Trophoblast cell (in vitro differentiated cells and primary cell): ENCODE results near the gene DLGAP1.
A peak's percentile ranks its signal among the peaks of the same experiment; 100 is the strongest.

Source experiments
- DNase-seq, 2 donors: peaks; one replicate each; pipeline ENCODE4 v3.0.0-alpha.2; 2016
- H2AFZ ChIP-seq: 2 replicates; pipeline ENCODE4 v1.6.1; 2013; ENCODE audit warnings: low read length, moderate library complexity, mild to moderate bottlenecking; ENCODE audit not compliant: insufficient read depth, poor library complexity
- H2AK5ac ChIP-seq: 2 replicates; pipeline ENCODE4 v1.6.1; 2013; ENCODE audit warnings: mild to moderate bottlenecking, low read length
- H2BK120ac ChIP-seq: 2 replicates; pipeline ENCODE4 v1.6.1; 2013; ENCODE audit warnings: low read length, mild to moderate bottlenecking, moderate library complexity; ENCODE audit not compliant: insufficient read depth, poor library complexity
- H2BK12ac ChIP-seq: 2 replicates; pipeline ENCODE4 v1.6.1; 2013; ENCODE audit warnings: mild to moderate bottlenecking, low read length, moderate library complexity
- H2BK5ac ChIP-seq: 2 replicates; pipeline ENCODE4 v1.6.1; 2013; ENCODE audit warnings: low read length, low read depth, moderate library complexity, mild to moderate bottlenecking; ENCODE audit not compliant: poor library complexity
- H3K14ac ChIP-seq: 2 replicates; pipeline ENCODE4 v1.6.1; 2013; ENCODE audit warnings: mild to moderate bottlenecking, low read length
- H3K18ac ChIP-seq: 2 replicates; pipeline ENCODE4 v1.6.1; 2013; ENCODE audit warnings: mild to moderate bottlenecking, low read length
- H3K23ac ChIP-seq: 2 replicates; pipeline ENCODE4 v1.6.1; 2013; ENCODE audit warnings: low read length
- H3K27ac ChIP-seq: 2 replicates; pipeline ENCODE4 v1.5.1; 2013; ENCODE audit warnings: low read depth, mild to moderate bottlenecking, inconsistent platforms, low read length, moderate library complexity
- H3K27me3 ChIP-seq: 2 replicates; pipeline ENCODE4 v1.6.1; 2013; ENCODE audit warnings: inconsistent platforms, mild to moderate bottlenecking, low read length, moderate library complexity; ENCODE audit not compliant: insufficient read depth
- H3K36me3 ChIP-seq, 2 experiments: 1 replicate in 1 of 2; 2 replicates in 1 of 2; pipeline ENCODE4 v1.6.1; 2013; ENCODE audit warnings: low read length in 2 of 2, mild to moderate bottlenecking in 2 of 2, moderate library complexity in 1 of 2; ENCODE audit not compliant: insufficient read depth in 2 of 2, control insufficient read depth in 1 of 2
- H3K4ac ChIP-seq: 2 replicates; pipeline ENCODE4 v1.6.1; 2013; ENCODE audit warnings: low read depth, mild to moderate bottlenecking, low read length, moderate library complexity
- H3K4me1 ChIP-seq, 2 experiments: 1 replicate in 1 of 2; 2 replicates in 1 of 2; pipeline ENCODE4 v1.6.1; 2013; ENCODE audit warnings: low read length in 2 of 2, mild to moderate bottlenecking in 2 of 2, moderate library complexity in 1 of 2; ENCODE audit not compliant: insufficient read depth in 2 of 2, control insufficient read depth in 1 of 2
- H3K4me2 ChIP-seq: 2 replicates; pipeline ENCODE4 v1.6.1; 2013; ENCODE audit warnings: inconsistent platforms, mild to moderate bottlenecking, low read length, moderate library complexity
- H3K4me3 ChIP-seq: 2 replicates; pipeline ENCODE4 v1.5.1; 2013; ENCODE audit warnings: mild to moderate bottlenecking, low read depth, low read length, inconsistent platforms
- H3K79me1 ChIP-seq: one replicate; pipeline ENCODE4 v1.6.1; 2013; ENCODE audit warnings: low read length
- H3K79me2 ChIP-seq: 2 replicates; pipeline ENCODE4 v1.6.1; 2013; ENCODE audit warnings: low read length, mild to moderate bottlenecking; ENCODE audit not compliant: control insufficient read depth, insufficient read depth, poor library complexity
- H3K9ac ChIP-seq: 2 replicates; pipeline ENCODE4 v1.6.1; 2013; ENCODE audit warnings: mild to moderate bottlenecking, low read length
- H3K9me3 ChIP-seq: 2 replicates; pipeline ENCODE4 v1.6.1; 2013; ENCODE audit warnings: low read depth, mild to moderate bottlenecking, control low read depth, inconsistent platforms, low read length; ENCODE audit not compliant: insufficient read depth
- H4K12ac ChIP-seq: 2 replicates; pipeline ENCODE4 v1.6.1; 2013; ENCODE audit warnings: low read depth, mild to moderate bottlenecking, low read length, moderate library complexity
- H4K8ac ChIP-seq: 2 replicates; pipeline ENCODE4 v1.6.1; 2013; ENCODE audit warnings: low read depth, mild to moderate bottlenecking, low read length, moderate library complexity
- H4K91ac ChIP-seq: one replicate; pipeline ENCODE4 v1.6.1; 2013; ENCODE audit warnings: low read depth, mild to moderate bottlenecking, low read length, moderate library complexity
- whole genome bisulfite sequencing: extraction: QIAGEN DNeasy Blood & Tissue Kit; methylation state at CpG from one replicate; pipeline ENCODE4 v1.1.7; 2013; ENCODE audit warnings: missing lambda C conversion rate; ENCODE audit not compliant: insufficient read length, insufficient coverage; ENCODE audit errors: extremely low coverage; 5-methylcytosine and 5-hydroxymethylcytosine counted together

DLGAP1 gene

GRCh38 chr18:3524706-3525105 is 930.4 kb downstream of the DLGAP1 start:
- H3K9me3 ChIP-seq: peaks cover 1% of the 10 kb centered on the region
- peak; percentile 57 to 82 for DNase-seq
- no peak overlapping the region for H4K12ac ChIP-seq
- peaks cover 11 to 16% of the 10 kb centered on the region in 2 experiments for H3K4me1 ChIP-seq
- no peaks in the 10 kb centered on the region for H3K27me3 ChIP-seq
- no CpG with 5 or more reads among the region's 5 CpGs for WGBS
- H3K9ac ChIP-seq: no peak overlapping the region
- H3K79me1 ChIP-seq: peaks cover 8% of the 10 kb centered on the region
- no peak overlapping the region for H2BK120ac ChIP-seq
- H2AFZ ChIP-seq: no peak overlapping the region
- H3K14ac ChIP-seq: no peak overlapping the region
- H3K36me3 ChIP-seq: no peaks in the 10 kb centered on the region
- no peaks in the 10 kb centered on the region for H3K79me2 ChIP-seq
- no peak overlapping the region for H3K4me3 ChIP-seq
- H2AK5ac ChIP-seq: no peak overlapping the region
- no peak overlapping the region for H2BK5ac ChIP-seq
- H3K4ac ChIP-seq: no peak overlapping the region
- no peak overlapping the region for H4K8ac ChIP-seq
- H3K23ac ChIP-seq: no peak overlapping the region
- H3K18ac ChIP-seq: no peak overlapping the region
- H3K27ac ChIP-seq: no peak overlapping the region
- no peak overlapping the region for H3K4me2 ChIP-seq
- no peak overlapping the region for H2BK12ac ChIP-seq
- H4K91ac ChIP-seq: no peak overlapping the region

DNA sequence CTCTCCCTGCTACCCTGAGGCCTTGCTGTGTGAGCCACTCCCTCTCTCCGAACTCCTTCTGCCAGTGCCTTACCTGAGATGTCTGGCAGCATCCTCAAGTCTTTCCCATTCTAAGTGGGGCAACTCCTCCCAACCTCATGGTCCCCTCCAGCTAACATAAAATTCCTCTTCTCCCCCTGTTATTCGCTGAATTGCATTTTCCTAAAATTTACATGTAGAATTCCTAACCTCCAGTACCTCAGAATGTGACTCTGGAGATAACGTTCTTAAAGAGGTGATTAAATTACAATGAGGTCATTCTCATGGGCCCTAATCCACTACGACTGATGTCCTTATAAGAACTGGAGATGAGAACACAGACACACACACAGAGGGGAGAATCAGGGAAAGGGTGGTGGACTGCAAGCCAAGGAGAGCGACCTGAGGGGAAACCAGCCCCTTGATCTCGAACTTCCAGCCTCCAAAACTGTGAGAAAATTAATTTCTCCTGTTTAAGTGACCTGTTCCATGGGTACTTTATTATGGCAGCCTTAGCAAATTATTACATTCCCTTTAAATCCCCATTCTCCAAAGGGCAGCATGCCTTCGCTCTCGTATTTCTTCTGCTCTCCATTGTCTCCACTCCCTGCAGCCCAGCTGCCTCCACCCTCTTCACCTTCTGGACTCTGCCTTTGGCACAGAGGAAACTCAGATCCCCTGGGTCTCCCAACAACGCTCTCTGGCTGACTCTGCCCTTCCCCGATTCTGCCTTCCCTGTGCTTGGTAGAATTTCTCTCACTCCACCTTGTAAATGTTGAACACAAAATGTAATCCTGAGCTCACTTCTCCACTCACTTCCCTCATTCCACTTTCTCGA is 934.6 kb downstream of the DLGAP1 start:
- H2BK12ac ChIP-seq: no peak overlapping the region
- no peak overlapping the region for H3K18ac ChIP-seq
- H3K4me2 ChIP-seq: no peak overlapping the region
- no peaks in the 10 kb centered on the region for H3K36me3 ChIP-seq
- H3K9ac ChIP-seq: no peak overlapping the region
- no peak overlapping the region for H4K91ac ChIP-seq
- no CpG with 5 or more reads among the region's 11 CpGs for WGBS
- H4K12ac ChIP-seq: no peak overlapping the region
- no peak overlapping the region for H4K8ac ChIP-seq
- H2AFZ ChIP-seq: no peak overlapping the region
- H3K9me3 ChIP-seq: peaks cover 1% of the 10 kb centered on the region
- no peak for DNase-seq
- no peak overlapping the region for H3K4me3 ChIP-seq
- no peak overlapping the region for H3K27ac ChIP-seq
- no peaks in the 10 kb centered on the region for H3K79me1 ChIP-seq
- no peak overlapping the region for H3K4ac ChIP-seq
- H3K4me1 ChIP-seq: peaks cover under 1 to 6% of the 10 kb centered on the region in 2 experiments
- H3K27me3 ChIP-seq: no peaks in the 10 kb centered on the region
- H3K23ac ChIP-seq: no peak overlapping the region
- H2AK5ac ChIP-seq: no peak overlapping the region
- H3K14ac ChIP-seq: no peak overlapping the region
- no peak overlapping the region for H2BK120ac ChIP-seq
- H2BK5ac ChIP-seq: no peak overlapping the region
- no peaks in the 10 kb centered on the region for H3K79me2 ChIP-seq

DNA sequence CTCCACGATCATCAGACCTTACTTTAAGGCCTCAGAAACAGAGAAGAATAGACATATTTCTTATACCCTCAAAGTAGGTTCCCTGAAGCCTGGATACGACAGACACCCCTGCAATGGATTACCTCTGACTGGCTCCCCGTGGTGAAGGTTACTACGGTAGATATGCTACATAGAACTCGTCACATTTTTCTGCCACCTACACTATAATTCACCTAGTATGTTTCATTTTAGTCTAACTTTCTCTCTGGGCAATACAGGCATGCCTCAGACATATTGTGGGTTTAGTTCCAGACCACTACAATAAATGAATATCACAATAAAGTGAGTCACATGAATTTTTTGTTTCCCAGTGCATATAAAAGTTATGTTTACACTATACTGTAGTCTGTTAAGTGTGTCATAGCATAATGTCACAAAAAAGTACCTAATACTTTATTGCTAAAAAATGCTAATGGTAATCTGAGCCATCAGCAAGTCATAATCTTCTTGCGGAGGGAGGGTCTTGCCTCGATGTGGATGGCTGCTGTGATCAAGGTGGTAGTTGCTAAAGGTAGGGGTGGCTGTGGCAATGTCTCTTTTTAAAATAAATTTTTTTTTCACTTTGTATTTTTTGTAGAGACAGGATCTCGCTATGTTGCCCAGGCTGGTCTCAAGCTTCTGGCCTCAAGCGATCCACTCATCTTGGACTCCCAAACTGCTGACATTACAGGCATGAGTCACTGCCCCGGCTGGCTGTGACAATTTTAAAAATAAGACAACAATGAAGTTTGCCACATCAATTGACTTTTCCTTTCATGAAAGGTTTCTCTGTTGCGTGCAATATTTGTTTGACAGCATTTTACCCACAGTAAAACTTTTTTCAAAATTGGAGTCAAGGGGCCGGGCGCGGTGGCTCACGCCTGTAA is 940.5 kb downstream of the DLGAP1 start:
- no peak overlapping the region for H3K4me2 ChIP-seq
- no peaks in the 10 kb centered on the region for H3K36me3 ChIP-seq
- H3K4me1 ChIP-seq: no peaks in the 10 kb centered on the region
- H3K23ac ChIP-seq: no peak overlapping the region
- H3K4ac ChIP-seq: no peak overlapping the region
- H3K18ac ChIP-seq: no peak overlapping the region
- no peaks in the 10 kb centered on the region for H3K79me1 ChIP-seq
- no peak overlapping the region for H2BK120ac ChIP-seq
- no peak overlapping the region for H2BK12ac ChIP-seq
- no peak overlapping the region for H3K14ac ChIP-seq
- no peak overlapping the region for H4K8ac ChIP-seq
- no peak overlapping the region for H2BK5ac ChIP-seq
- no peak overlapping the region for H3K9ac ChIP-seq
- H4K91ac ChIP-seq: no peak overlapping the region
- H3K27me3 ChIP-seq: no peaks in the 10 kb centered on the region
- H2AFZ ChIP-seq: no peak overlapping the region
- H3K79me2 ChIP-seq: no peaks in the 10 kb centered on the region
- H3K9me3 ChIP-seq: no peaks in the 10 kb centered on the region
- H4K12ac ChIP-seq: no peak overlapping the region
- peak; percentile 57 to 73 for DNase-seq
- no peak overlapping the region for H3K4me3 ChIP-seq
- no peak overlapping the region for H2AK5ac ChIP-seq
- no CpG with 5 or more reads among the region's 15 CpGs for WGBS
- no peak overlapping the region for H3K27ac ChIP-seq

GRCh38 chr18:3513481-3513880 is 941.6 kb downstream of the DLGAP1 start:
- no peak overlapping the region for H3K4me2 ChIP-seq
- H4K12ac ChIP-seq: no peak overlapping the region
- H3K23ac ChIP-seq: no peak overlapping the region
- peaks cover 2% of the 10 kb centered on the region for H3K79me1 ChIP-seq
- no peak overlapping the region for H2AK5ac ChIP-seq
- no peak overlapping the region for H3K27ac ChIP-seq
- no peak for DNase-seq
- H3K4me1 ChIP-seq: no peaks in the 10 kb centered on the region
- no peak overlapping the region for H3K18ac ChIP-seq
- no peak overlapping the region for H4K91ac ChIP-seq
- H2AFZ ChIP-seq: no peak overlapping the region
- no peak overlapping the region for H2BK5ac ChIP-seq
- H3K36me3 ChIP-seq: no peaks in the 10 kb centered on the region
- no peaks in the 10 kb centered on the region for H3K79me2 ChIP-seq
- H3K4me3 ChIP-seq: no peak overlapping the region
- H3K14ac ChIP-seq: no peak overlapping the region
- no peak overlapping the region for H3K9ac ChIP-seq
- WGBS: no CpG with 5 or more reads among the region's 1 CpG
- no peak overlapping the region for H2BK120ac ChIP-seq
- no peak overlapping the region for H4K8ac ChIP-seq
- H2BK12ac ChIP-seq: no peak overlapping the region
- H3K4ac ChIP-seq: no peak overlapping the region
- no peaks in the 10 kb centered on the region for H3K9me3 ChIP-seq
- H3K27me3 ChIP-seq: no peaks in the 10 kb centered on the region
